GM19239 (cell line): Measurements from ENCODE around the gene PLD1.
A peak's percentile ranks its signal among the peaks of the same experiment; 100 is the strongest.
"Not testable (repeated sequence)": the region's sequence is repeated elsewhere in the genome, so short reads cannot be mapped to it uniquely, and the experiment has no call there.

Experiments
- DNase-seq: peaks from one replicate; pipeline ENCODE4 v3.0.0; 2011; ENCODE audit warnings: low spot score; ENCODE audit not compliant: insufficient read length
- FAIRE-seq: peaks from 2 replicates; lab custom pipeline; 2011; peaks lifted over from hg19 to GRCh38; lab: Jason Lieb, UNC

Gene PLD1

GRCh38 chr3:171712171-171712938 lies 97.9 kb downstream of the PLD1 start:
- DNase-seq (no peak), FAIRE-seq (no peak)

DNA sequence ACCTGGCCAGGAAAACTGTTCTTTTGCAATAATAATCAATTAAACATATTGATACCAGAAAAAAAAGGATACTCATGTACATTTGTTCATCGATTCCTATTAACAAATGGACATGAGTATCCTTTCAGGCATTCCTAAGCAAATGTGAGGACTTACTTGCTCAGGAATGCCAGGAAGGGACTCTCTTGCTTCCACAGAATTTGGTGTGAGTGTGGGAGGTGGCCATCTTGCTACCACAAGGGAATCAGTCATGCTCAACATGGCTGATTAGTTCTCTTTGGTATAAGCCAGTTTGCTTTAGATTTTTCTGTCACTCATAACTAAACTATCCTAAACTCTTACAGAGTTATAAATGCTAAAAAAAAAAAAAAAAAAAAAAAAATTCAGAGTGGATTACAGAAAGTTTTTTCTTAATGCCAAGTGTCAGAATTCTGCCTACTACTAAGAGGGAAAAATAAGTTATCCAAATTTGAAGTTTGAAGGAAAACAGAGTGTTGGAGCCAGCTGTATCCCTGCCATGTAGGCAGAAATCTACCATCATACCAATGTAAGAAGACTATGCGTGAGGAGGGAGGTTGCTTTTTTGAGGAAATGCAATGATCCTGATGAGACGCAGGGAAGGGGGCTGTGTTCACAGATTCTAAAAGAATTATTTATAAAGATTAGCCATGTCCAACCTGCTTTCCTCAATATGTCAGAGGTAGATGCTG lies 98.7 kb downstream of the PLD1 start:
- FAIRE-seq = no peak
- no peak for DNase-seq

- FAIRE-seq (no peak), DNase-seq (no peak)
These were observed 99.9 kb downstream of the PLD1 start for GRCh38 chr3:171710359-171710758.

GRCh38 chr3:171704814-171705213 lies 105.5 kb downstream of the PLD1 start:
- no peak for DNase-seq
- FAIRE-seq = no peak

- DNase-seq (no peak), FAIRE-seq (peak; percentile 90)
These were observed 106.3 kb downstream of the PLD1 start for GRCh38 chr3:171704002-171704401.

- DNase-seq (no peak), FAIRE-seq (no peak)
These were observed 107.1 kb downstream of the PLD1 start for GRCh38 chr3:171703144-171703543.

GRCh38 chr3:171700653-171701052 lies 109.6 kb downstream of the PLD1 start:
- DNase-seq = no peak
- FAIRE-seq = no peak

DNA sequence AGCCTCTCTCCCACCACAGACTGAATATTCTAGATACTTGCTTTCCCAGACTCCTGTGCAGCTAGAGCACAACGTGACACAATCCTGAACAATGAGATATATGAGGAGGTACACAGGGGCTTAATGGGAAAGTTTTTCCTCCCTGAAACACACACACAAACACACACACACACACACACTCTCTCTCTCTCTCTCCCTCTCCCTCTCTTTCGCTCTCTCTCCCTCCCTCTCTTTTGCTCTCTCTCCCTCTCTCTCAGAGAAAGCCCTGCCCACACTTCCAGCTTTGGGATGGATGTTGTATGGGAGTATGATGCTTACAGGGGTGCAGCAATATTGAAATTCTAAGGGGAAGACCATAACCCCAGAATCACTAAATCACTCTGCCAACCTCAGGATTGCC lies 110.1 kb downstream of the PLD1 start:
- FAIRE-seq = peak; percentile 48

DNA sequence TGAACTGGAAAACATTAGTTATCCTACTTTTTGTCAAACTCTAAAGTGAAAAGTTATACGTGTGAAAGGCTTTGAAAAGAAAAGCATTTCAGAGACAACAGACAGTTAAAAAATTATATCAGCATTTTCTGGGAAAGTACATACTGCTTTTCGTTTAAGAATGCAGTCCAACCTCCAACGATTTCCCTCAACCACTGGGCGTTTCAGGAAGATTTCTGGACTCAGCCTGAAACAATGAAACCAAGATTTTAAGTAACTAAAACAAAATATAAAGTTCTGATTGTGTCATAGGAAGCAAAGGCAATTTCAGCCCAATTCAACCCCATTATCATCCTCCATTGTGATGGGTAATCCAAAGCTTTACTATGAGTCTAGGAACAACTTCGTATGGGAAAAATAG lies 110.7 kb downstream of the PLD1 start:
- no peak for DNase-seq
- no peak for FAIRE-seq

More for the DNA sequence above, 110.1 kb downstream of the PLD1 start:
- DNase-seq = no peak

- FAIRE-seq (no peak), DNase-seq (no peak)
These were observed 113.5 kb downstream of the PLD1 start for GRCh38 chr3:171696805-171697204.

- DNase-seq (no peak), FAIRE-seq (no peak)
These were observed 114.9 kb downstream of the PLD1 start for GRCh38 chr3:171695426-171695825.

DNA sequence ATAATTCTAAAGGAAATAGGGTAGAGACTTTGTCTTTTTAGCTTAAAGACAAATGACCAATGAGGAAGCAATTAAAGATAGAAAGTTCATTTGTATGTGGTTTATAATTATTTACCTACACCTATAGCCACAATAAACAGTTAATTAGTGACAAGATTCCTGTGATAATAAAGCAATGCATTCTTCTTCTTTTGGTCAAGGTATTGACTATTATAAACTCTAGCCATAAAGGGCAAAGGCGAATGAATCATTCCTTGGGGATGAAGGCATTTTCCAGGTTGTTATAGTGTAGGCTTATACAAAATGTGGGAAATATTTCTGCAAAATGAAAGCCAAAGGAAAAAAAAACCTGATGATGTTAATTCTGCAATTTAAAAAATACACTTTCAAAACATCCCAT lies 115.4 kb downstream of the PLD1 start:
- FAIRE-seq (peak; percentile 11), DNase-seq (no peak)

DNA sequence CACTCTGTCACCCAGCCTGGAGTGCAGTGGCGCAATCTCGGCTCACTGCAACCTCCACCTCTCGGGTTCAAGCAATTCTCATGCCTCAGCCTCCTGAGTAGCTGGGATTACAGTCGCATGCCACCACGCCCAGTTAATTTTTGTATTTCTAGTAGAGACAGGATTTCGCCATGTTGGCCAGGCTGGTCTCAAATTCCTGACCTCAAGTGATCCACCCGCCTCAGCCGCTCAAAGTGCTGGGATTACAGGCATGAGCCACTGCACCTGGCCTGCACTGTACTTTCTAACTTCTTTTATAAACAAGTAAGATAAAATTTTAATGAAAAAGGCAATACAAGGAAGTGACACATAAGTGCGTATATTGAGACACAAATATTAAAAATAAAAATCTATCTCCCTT lies 117.7 kb downstream of the PLD1 start:
- peak; percentile 18 for FAIRE-seq
- DNase-seq = not testable (repeated sequence)

DNA sequence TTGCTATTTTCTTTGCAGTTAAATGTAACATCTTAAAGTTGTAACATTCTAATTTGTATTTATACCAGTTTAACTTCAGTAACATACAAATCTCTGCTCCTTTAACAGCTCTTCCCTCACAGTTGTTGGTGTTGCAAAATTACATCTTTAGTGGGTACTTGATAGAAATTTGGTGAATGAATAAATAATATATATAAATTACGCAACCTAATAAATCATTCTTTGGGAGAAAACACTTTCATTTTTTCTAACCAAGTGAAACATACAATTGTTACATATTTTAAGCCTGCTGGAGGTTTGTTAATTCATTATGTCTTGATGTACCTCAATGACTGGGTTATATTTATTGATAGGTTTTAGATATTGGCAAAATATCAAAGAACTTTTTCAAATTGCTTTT lies 118.8 kb downstream of the PLD1 start:
- no peak for DNase-seq
- no peak for FAIRE-seq

GRCh38 chr3:171690281-171690680 lies 120.0 kb downstream of the PLD1 start:
- DNase-seq = no peak

GRCh38 chr3:171688593-171688992 lies 121.7 kb downstream of the PLD1 start:
- FAIRE-seq = no peak
- DNase-seq = no peak

More at GRCh38 chr3:171690281-171690680, 120.0 kb downstream of the PLD1 start:
- FAIRE-seq = peak; percentile 81

DNA sequence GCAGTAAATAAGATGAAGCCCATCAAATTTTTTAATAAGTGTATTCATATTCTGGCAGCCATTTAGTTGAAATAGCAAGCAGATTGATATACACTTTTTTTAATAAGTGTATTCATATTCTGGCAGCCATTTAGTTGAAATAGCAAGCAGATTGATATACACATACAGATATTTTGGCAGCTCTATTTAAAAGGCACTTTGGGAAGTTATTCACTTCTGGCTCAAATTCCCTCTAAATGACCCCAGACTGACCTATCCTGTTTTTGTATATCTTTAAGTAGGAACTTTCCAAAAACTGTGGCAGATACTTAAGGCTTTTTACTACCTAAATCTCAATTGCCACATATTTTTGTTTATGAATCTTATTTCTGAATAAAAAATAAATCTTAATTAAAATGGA lies 122.3 kb downstream of the PLD1 start:
- DNase-seq = no peak
- no peak for FAIRE-seq

GRCh38 chr3:171687581-171687980 lies 122.7 kb downstream of the PLD1 start:
- FAIRE-seq (no peak), DNase-seq (no peak)

DNA sequence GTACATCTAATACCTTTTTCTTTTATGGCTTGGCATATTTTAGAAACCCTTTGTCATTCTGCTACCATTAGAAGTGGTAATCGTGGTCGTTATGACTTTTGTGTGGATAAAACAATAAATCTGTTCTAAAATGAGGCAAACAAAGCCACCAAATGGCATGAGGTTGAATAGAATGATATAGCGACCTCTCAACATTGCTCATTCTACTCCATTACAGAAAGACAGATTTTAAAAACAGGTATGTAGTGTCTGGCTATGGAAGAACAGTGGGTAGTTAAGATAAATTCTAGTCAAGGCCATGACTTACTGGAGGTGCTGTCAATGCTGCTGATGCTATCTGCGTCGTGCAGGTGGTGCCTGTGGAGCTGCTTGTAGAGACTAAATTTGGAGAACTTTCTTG lies 123.2 kb downstream of the PLD1 start:
- no peak for FAIRE-seq

DNA sequence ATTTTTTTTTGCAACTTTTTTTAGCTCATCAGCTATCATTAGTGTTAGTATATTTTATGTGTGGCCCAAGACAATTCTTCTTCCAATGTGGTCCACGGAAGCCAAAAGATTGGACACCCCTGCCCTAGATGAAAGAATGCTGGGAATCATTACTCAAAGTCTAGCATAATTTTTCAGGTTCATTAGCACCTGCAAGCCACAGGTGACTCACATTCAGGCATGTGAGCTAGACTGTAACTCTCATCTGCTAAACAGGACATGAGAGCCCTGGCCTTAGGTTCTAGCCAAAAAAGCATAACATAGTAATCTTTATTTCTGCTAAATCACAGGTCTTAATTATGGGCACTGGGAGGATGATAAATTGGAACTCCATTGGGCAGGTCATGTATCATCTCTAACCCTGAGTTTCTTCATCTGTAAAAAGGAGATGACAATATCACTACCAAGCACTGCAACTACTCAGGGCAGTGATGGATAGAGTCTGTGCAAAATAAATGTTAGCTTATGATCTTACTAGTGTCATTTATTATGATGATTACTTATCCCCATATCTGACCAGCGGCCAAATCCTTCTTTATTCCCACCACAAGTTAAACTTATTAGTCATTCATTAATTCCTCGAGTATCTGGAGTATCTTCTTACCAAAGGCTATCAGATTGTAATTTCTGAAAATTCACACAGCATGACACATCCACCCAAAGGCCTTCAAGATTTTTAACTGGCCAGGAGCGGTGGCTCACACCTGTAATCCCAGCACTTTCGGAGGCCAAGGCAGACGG lies 125.0 kb downstream of the PLD1 start:
- FAIRE-seq (no peak), DNase-seq (no peak)

More for the DNA sequence above, 123.2 kb downstream of the PLD1 start:
- DNase-seq = no peak

GRCh38 chr3:171684221-171684620 lies 126.1 kb downstream of the PLD1 start:
- no peak for DNase-seq
- FAIRE-seq = no peak
